ENCODE data around the gene YES1.

- TF ChIP-seq EZH2phosphoT487 (IDR thresholded peaks at IDR 0.05; ENCODE audit: borderline replicate concordance, low read depth, low read length) (no peak), CTCF (conservative IDR thresholded peaks at IDR 0.05; ENCODE audit: low read length) (no peak)
These were observed 67.0 kb downstream of the YES1 start for GRCh38 chr18:744832-745597.

All from OCI-LY7 (cell line).